Smooth muscle cell of the brain vasculature (primary cell): ENCODE results near the gene APEX1.
A peak's percentile ranks its signal among the peaks of the same experiment; 100 is the strongest.

Experiments
- DNase-seq: peaks from one replicate; pipeline ENCODE4 v3.0.0-alpha.2; 2012; ENCODE audit warnings: low read depth, low spot score

The APEX1 gene

DNA sequence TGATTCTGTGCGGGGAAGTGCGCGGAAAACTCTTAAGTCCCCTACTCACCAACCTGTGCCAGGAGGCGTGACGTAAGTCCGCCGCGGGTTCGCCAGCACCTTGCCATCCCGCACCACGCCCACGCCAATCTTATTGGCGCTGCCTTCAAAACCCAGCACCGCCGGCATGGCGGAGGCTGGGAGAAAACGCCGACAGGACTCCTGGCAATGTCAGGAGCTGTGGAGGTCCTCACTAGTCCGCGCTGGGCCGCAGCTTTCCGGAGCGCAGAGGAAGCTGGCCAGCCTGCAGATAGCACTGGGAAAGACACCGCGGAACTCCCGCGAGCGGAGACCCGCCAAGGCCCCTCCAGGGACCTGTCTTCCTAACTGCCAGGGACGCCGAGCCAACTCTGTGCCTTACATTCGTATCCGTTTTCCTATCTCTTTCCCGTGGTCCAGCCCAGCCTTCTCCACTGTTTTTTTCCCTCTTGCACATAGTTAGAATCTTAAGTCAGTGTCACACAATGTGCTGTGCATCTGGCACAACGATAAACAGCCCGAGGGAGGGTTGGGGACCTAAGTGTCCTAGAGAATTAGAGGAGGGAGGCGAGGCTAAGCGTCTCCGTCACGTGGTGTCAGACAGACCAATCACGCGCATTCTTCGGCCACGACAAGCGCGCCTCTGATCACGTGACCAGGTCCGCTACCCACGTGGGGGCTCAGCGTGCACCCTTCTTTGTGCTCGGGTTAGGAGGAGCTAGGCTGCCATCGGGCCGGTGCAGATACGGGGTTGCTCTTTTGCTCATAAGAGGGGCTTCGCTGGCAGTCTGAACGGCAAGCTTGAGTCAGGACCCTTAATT, at the start of gene APEX1, which contains the start of gene OSGEP:
TSS of gene APEX1 (plus strand) at position 711 of the 839 bp plus-strand sequence. CDS start 420 bp downstream, outside the sequence.
TSS of gene OSGEP (minus strand) at position 297 of the 839 bp plus-strand sequence. CDS start at position 168, 129 bp downstream.
- DNase-seq, result peak; percentile 97

DNA sequence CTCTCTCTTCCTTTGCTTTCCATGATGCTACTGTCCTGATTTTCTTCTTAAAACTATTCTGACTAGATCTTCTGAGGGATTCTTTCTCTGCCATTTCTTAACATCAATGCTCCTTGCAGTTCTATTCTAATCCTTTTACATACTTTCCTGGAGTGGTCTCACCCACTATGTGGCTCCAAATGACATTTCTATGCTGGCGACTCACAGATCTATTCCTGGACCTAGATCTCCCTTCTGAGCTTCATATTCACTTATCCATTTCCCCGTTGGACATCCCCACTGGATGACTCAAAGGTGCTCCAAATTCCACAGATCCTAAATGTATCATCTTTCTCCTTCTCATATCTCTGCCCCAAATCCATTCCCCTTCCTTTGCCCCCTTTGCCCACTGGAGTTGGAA, 45.8 kb upstream of the APEX1 start:
- no peak for DNase-seq

DNA sequence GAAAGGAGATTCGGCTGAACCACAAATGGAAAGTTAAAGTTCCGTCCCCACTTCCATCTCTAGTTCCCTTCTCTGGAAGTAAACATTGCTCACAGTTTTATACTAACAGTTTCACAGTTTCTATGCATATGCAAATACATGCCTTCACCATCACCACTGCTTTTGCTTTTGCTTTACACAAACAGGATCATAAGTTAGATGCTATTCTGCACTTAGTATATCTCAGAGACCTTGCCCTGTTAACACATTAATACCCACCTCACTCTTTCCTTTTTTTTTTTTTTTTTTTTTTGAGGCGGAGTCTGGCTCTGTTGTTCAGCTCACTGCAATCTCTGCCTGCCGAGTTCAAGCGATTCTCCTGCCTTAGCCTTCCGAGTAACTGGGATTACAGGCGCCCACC, 42.6 kb upstream of the APEX1 start:
- DNase-seq, result no peak

GRCh38 chr14:20412876-20413743, 41.9 kb upstream of the APEX1 start, which contains the start of gene TEP1:
Gene TEP1, minus strand, starts transcription at chr14:20413501. Its CDS starts 5,062 bp downstream, at chr14:20408439.
- peak; percentile 50 for DNase-seq

GRCh38 chr14:20413744-20414082, 41.3 kb upstream of the APEX1 start:
- no peak for DNase-seq

DNA sequence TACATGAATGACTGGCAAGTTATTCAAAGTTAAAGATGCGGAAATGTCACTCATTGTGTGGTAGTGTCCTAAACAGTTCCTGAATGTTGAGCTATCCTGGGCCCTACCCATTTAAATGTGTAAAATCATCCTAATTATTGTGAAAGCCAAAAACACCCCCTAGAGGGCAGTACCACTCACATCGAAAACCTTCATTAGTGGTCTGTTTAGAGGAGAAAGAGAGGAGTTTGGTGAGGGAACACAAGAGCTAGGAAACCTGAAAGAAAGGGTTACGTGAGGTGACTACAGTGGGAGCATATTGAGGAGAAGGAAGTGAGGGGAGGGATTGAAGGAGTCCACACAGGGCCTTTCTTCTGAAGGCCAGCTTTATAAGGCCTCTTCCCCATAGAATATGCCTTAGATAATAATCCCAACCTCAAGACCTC, 39.2 kb upstream of the APEX1 start:
- DNase-seq, result peak; percentile 29

DNA sequence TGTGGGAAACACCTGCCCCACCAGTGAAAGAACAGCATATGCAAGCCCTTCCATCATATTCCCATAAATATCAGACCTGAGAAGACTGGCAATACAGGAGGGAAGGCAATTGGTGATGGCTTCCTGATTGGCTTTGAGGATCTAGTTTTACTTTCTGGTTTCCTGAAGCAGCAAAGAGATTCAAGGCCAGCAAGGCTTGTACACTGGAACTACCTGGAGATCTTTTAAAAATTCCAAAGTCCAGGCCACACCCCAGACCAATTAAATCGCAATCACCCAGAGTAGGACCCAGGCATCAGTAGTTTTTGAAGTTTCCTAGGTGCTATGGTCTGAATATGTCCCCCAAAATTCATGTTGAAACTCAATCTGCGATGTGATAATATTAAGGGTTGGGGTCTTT, 38.8 kb upstream of the APEX1 start:
- no peak for DNase-seq

- DNase-seq, result no peak
These were observed 37.5 kb upstream of the APEX1 start for GRCh38 chr14:20417250-20418186.

DNA sequence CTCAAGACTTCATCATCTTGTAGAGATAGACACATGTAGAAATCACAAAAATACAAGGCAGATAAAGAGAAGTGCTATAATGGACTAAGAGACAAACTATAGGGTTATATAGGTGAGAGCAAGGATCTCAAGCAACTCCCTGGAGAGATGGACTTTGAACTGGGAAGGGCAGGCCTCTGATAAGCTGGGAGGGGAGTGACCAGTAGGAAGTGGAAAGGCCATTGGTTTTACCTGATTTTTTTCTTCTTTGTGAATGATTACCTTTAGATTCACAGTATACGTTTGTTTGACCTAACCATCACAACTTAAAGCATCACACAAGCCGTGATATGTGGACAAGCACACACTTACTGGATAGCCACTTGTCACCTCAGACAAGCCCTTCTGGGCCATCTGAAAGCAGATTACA, 36.5 kb upstream of the APEX1 start:
- DNase-seq, result no peak

GRCh38 chr14:20419419-20419818, 35.6 kb upstream of the APEX1 start:
- DNase-seq, result no peak

GRCh38 chr14:20421267-20421666, 33.8 kb upstream of the APEX1 start:
- DNase-seq, result no peak

- DNase-seq, result no peak
These were observed 32.1 kb upstream of the APEX1 start for GRCh38 chr14:20422886-20423285.

- no peak for DNase-seq
These were observed 30.2 kb upstream of the APEX1 start for GRCh38 chr14:20424851-20425250.

GRCh38 chr14:20427231-20428009, 27.6 kb upstream of the APEX1 start:
- DNase-seq, result no peak

GRCh38 chr14:20428010-20428365, 27.0 kb upstream of the APEX1 start:
- DNase-seq, result no peak

GRCh38 chr14:20428802-20429201, 26.2 kb upstream of the APEX1 start:
- DNase-seq, result no peak

GRCh38 chr14:20429801-20430669, 25.0 kb upstream of the APEX1 start:
- DNase-seq, result no peak

DNA sequence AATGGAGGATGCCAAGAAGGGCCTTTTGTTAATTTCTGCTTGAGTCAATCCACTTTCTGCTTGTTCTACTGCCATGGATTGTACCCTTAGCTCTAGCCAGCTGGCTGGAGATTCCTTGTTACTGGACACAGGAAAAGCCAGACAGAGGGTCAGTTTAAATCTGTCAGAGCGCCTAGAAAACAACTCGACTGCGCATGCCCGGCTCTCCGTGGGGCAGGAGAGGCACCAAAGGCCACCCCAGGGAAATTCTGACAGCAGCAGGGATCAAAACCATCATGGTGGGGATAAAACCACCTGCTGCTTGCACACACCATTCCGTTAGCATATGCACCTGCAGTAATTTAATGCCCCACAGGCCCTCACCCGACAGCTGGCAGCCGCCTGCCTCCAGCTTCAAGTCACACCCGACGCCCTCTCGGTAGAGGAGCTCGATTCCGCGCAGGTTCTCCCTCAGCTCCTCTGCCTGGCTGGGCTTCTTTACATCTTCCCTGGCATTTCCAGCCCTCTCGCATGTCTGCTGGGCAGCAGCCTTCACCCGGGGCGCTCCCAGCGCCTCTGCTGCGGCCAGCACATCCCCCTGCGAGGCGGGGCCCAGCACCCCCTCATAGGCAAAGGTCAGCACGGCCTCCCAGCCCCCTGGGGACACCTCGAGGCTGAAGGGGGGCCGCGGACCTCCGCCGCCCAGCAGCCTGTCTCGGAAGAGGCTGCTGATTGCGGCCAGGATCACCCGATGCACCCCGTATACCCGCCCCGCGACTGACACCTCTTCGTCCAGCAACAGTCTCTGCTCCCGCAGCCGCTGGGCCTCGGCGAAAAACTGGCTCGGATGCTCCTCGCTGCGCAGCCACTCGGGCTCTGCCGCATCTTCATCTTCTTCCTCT, 20.1 kb upstream of the APEX1 start:
- DNase-seq, result no peak
